ENCODE measurements around the gene MAP1S. TPM values are rescaled to one million over a fixed set of nuclear protein-coding genes. Genes with fewer than 3 reads are reported as not detected.
A peak's percentile ranks its signal among the peaks of the same experiment; 100 is the strongest.

MAP1S gene
- total and polyA plus RNA-seq, 2 of the 8 experiments (the other 6 are each of a cell fraction or from before 2014, with no cell fraction given): 66.7 to 115 TPM

DNA sequence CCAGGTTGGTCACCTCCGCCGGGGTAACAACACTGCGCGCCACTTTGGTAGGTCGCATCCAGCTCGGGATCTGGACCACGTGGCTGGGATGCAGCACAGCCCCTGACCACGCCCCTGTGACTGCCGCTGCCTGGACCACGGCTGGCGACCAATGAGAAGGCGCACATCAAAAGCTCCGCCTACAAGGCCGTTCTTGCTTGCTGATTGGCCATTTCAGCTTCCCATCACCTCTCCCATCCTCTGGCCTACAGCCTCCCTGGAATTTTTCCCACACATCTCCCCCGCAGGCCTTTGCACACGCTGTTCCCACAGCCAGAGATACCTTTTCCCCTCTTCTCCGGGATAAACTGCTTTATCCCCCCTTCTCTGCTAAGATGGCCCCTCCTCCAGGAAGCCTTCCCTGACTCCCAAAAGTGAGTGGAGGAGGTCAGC is 12.5 kb upstream of the MAP1S start (continued):
- TF ChIP-seq SIN3A (conservative IDR thresholded peaks at IDR 0.05 in 1 of 2, IDR thresholded peaks at IDR 0.05 in 1 of 2; ENCODE audit: low read depth in 1 of 2, low read length in 2 of 2) (no peak), MAFK (IDR thresholded peaks at IDR 0.05; ENCODE audit: low read depth, low read length) (no peak), SIRT6 (IDR thresholded peaks at IDR 0.05; ENCODE audit: low read length) (no peak), RBBP5 (IDR thresholded peaks at IDR 0.05; ENCODE audit: borderline replicate concordance, low read depth, low read length) (no peak), SRF (IDR thresholded peaks at IDR 0.05; ENCODE audit: low read depth, low read length) (no peak), FOSL1 (IDR thresholded peaks at IDR 0.05; ENCODE audit: insufficient read depth, low read depth, low read length) (no peak), SP4 (IDR thresholded peaks at IDR 0.05; ENCODE audit: low read length) (0 out of 2 replicates have a peak, but pooled peaks have one; percentile 23), E2F6 (IDR thresholded peaks at IDR 0.05) (peak; percentile 83), JUND (IDR thresholded peaks at IDR 0.05; ENCODE audit: low read length) (no peak), RAD21 (IDR thresholded peaks at IDR 0.05 in 1 of 2, conservative IDR thresholded peaks at IDR 0.05 in 1 of 2; ENCODE audit: low read depth in 2 of 2, low read length in 2 of 2) (no peak), POLR2AphosphoS5 (IDR thresholded peaks at IDR 0.05; ENCODE audit: low read depth, low read length) (peak; percentile 35; the same call in 1 of the 2 replicates), ASH2L (IDR thresholded peaks at IDR 0.05; ENCODE audit: low read length) (no peak), JUN (IDR thresholded peaks at IDR 0.05; ENCODE audit: low read depth, low read length) (no peak), SAP30 (IDR thresholded peaks at IDR 0.05; ENCODE audit: insufficient read depth, insufficient replicate concordance, low read length) (no peak), TEAD4 (IDR thresholded peaks at IDR 0.05; ENCODE audit: low read depth, low read length) (peak; percentile 83), RNF2 (IDR thresholded peaks at IDR 0.05; ENCODE audit: borderline replicate concordance, low read depth, low read length, missing control alignments, poor library complexity, severe bottlenecking) (no peak), TCF12 (IDR thresholded peaks at IDR 0.05; ENCODE audit: low read depth, low read length) (no peak), GTF2F1 (IDR thresholded peaks at IDR 0.05; ENCODE audit: borderline replicate concordance, low read depth, low read length) (no peak), CBX5 (IDR thresholded peaks at IDR 0.05; ENCODE audit: low read depth, low read length) (no peak), BACH1 (IDR thresholded peaks at IDR 0.05; ENCODE audit: low read length) (no peak), BCL11A (IDR thresholded peaks at IDR 0.05; ENCODE audit: low read depth in 2 of 2, low read length in 2 of 2) (no peak), PHF8 (conservative IDR thresholded peaks at IDR 0.05; ENCODE audit: low read depth, low read length) (no peak), CTBP2 (IDR thresholded peaks at IDR 0.05; ENCODE audit: borderline replicate concordance, insufficient read depth, insufficient read length, low read length) (no peak), BRCA1 (IDR thresholded peaks at IDR 0.05; ENCODE audit: low read depth, low read length) (no peak)
